Fibroblast of lung (primary cell): ENCODE data around the gene CPNE4. TPM values are rescaled to one million over a fixed set of nuclear protein-coding genes. Genes with fewer than 3 reads are reported as not detected.

Source experiments
- DNase-seq, 2 donors: peaks; one replicate each; pipeline versions ENCODE4 v3.0.0 to v3.0.0-alpha.2; 2010; ENCODE audit warnings: low read depth in 2 of 2
- H2AFZ ChIP-seq: 2 replicates; pipeline ENCODE4 v1.5.1; 2012; ENCODE audit warnings: low read length, control low read depth, inconsistent platforms
- H3K27ac ChIP-seq: 2 replicates; pipeline ENCODE4 v1.5.1; 2011; ENCODE audit warnings: low read length, control low read depth; ENCODE audit not compliant: insufficient read depth
- H3K27me3 ChIP-seq: 2 replicates; pipeline ENCODE4 v1.5.1; 2011; ENCODE audit warnings: mild to moderate bottlenecking, low read length; ENCODE audit not compliant: control insufficient read depth, insufficient read depth
- H3K36me3 ChIP-seq: 2 replicates; pipeline ENCODE4 v1.5.1; 2011; ENCODE audit warnings: low read length; ENCODE audit not compliant: control insufficient read depth, insufficient read depth
- H3K4me1 ChIP-seq: 2 replicates; pipeline ENCODE4 v1.5.1; 2011; ENCODE audit warnings: low read length; ENCODE audit not compliant: control insufficient read depth, insufficient read depth; ENCODE audit errors: extremely low read depth
- H3K4me2 ChIP-seq: 2 replicates; pipeline ENCODE4 v1.5.1; 2011; ENCODE audit warnings: low read length, control low read depth; ENCODE audit not compliant: insufficient read depth; ENCODE audit errors: extremely low read depth
- H3K4me3 ChIP-seq, 4 experiments: fragments of 200-600 bp in 1 of 4; sonication (generic) in 1 of 4; replicated peaks in 1 of 4; 2 replicates each; pipeline ENCODE4 v1.5.1; 2011 to 2016; ENCODE audit warnings: low read length in 4 of 4, low read depth in 3 of 4, mild to moderate bottlenecking in 3 of 4, control low read depth in 2 of 4, inconsistent platforms in 1 of 4, mixed read lengths in 1 of 4; ENCODE audit not compliant: insufficient read depth in 1 of 4; ENCODE audit errors: control extremely low read depth in 1 of 4
- H3K79me2 ChIP-seq: 2 replicates; pipeline ENCODE4 v1.5.1; 2012; ENCODE audit warnings: mild to moderate bottlenecking, low read length, inconsistent platforms; ENCODE audit not compliant: control insufficient read depth, insufficient read depth
- H3K9ac ChIP-seq: 2 replicates; pipeline ENCODE4 v1.5.1; 2011; ENCODE audit warnings: mild to moderate bottlenecking, low read length, control low read depth; ENCODE audit not compliant: insufficient read depth
- H3K9me3 ChIP-seq: 2 replicates; pipeline ENCODE4 v1.5.1; 2012; ENCODE audit warnings: low read depth, low read length; ENCODE audit not compliant: control insufficient read depth, insufficient read depth
- H4K20me1 ChIP-seq: 2 replicates; pipeline ENCODE4 v1.5.1; 2011; ENCODE audit warnings: low read length; ENCODE audit not compliant: control insufficient read depth, insufficient read depth; ENCODE audit errors: extremely low read depth
- CTCF ChIP-seq, 2 donors: IDR thresholded peaks in 1 of 2; conservative IDR thresholded peaks in 1 of 2; 1 replicate in 1 of 2; 2 replicates in 1 of 2; pipeline ENCODE4 v1.5.1; 2011 to 2012; ENCODE audit warnings: low read length in 2 of 2, control low read depth in 1 of 2, inconsistent platforms in 1 of 2, low read depth in 1 of 2, mild to moderate bottlenecking in 1 of 2
- EZH2 ChIP-seq: IDR thresholded peaks from 2 replicates; pipeline ENCODE4 v1.5.1; 2012; ENCODE audit warnings: low read length, control low read depth, mild to moderate bottlenecking; ENCODE audit errors: missing control alignments
- polyA plus RNA-seq, 2 donors: library from polyadenylated mRNA; depleted of rRNA in 1 of 2; stranded (reverse) in 1 of 2; unstranded in 1 of 2; fragments of >200 nt; gene quantifications; 2 replicates each; pipeline ENCODE4 v1.2.1, GENCODE V29; 2011 to 2012; ENCODE audit warnings: missing spikeins in 1 of 2
- total RNA-seq: library from RNA; depleted of rRNA; stranded (reverse); fragments of >200 nt; gene quantifications from 2 replicates; pipeline ENCODE4 v1.2.1, GENCODE V29; 2014

The CPNE4 gene
- total and polyA plus RNA-seq, 2 donors (not counting 1 experiment from before 2014, with no cell fraction given): 0.17 TPM; not detected in 1

- no peaks in the 10 kb centered on the region for H3K36me3 ChIP-seq
- no peak overlapping the region for H3K4me3 ChIP-seq
- no peak for DNase-seq
These were observed 428.9 kb downstream of the CPNE4 start for GRCh38 chr3:131605916-131606315.

GRCh38 chr3:131602011-131602779 lies 432.6 kb downstream of the CPNE4 start:
- Histone ChIP-seq H3K4me1 (no peaks in the 10 kb centered on the region), H2AFZ (no peak overlapping the region), H3K79me2 (no peaks in the 10 kb centered on the region), H3K4me2 (no peak overlapping the region), H3K27me3 (no peaks in the 10 kb centered on the region), H3K9ac (no peak overlapping the region), H3K27ac (no peak overlapping the region), H3K4me3 (no peak overlapping the region), H3K9me3 (no peaks in the 10 kb centered on the region), H4K20me1 (no peaks in the 10 kb centered on the region), H3K36me3 (no peaks in the 10 kb centered on the region)
- DNase-seq: no peak
- TF ChIP-seq CTCF (conservative IDR thresholded peaks at IDR 0.05 in 1 of 2, IDR thresholded peaks at IDR 0.05 in 1 of 2; ENCODE audit: low read depth in 1 of 2, low read length in 2 of 2) (no peak), EZH2 (no peak)

More at GRCh38 chr3:131605916-131606315, 428.9 kb downstream of the CPNE4 start:
- TF ChIP-seq CTCF (conservative IDR thresholded peaks at IDR 0.05 in 1 of 2, IDR thresholded peaks at IDR 0.05 in 1 of 2; ENCODE audit: low read depth in 1 of 2, low read length in 2 of 2) (no peak), EZH2 (no peak)
- no peaks in the 10 kb centered on the region for H3K27me3 ChIP-seq
- H3K9ac ChIP-seq: no peak overlapping the region
- no peak overlapping the region for H2AFZ ChIP-seq
- H3K4me2 ChIP-seq: no peak overlapping the region
- H4K20me1 ChIP-seq: no peaks in the 10 kb centered on the region
- H3K27ac ChIP-seq: no peak overlapping the region
- H3K9me3 ChIP-seq: no peaks in the 10 kb centered on the region
- no peaks in the 10 kb centered on the region for H3K4me1 ChIP-seq
- H3K79me2 ChIP-seq: no peaks in the 10 kb centered on the region

DNA sequence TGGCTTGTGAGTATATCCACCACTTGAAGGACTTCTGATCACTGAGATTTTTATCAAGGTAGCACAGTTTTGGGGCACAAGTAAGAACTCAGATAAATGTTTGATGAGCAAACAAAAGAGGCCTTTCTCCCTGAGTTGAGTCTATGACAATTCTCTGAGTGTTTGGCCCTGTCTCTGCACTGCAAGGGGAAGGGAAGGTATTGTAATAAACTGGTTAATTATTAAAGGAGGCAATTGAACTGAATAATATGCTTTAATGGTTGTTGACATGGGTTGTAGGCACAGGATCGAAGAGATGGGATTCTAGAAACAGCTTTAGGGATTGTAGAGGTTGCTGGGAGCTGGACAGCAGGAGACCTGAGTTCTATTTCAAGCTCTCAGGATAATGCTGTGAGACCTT lies 437.0 kb downstream of the CPNE4 start:
- TF ChIP-seq CTCF (conservative IDR thresholded peaks at IDR 0.05 in 1 of 2, IDR thresholded peaks at IDR 0.05 in 1 of 2; ENCODE audit: low read depth in 1 of 2, low read length in 2 of 2) (no peak), EZH2 (no peak)
- Histone ChIP-seq H3K9ac (no peak overlapping the region), H3K79me2 (no peaks in the 10 kb centered on the region), H3K4me2 (no peak overlapping the region), H2AFZ (no peak overlapping the region), H3K4me1 (no peaks in the 10 kb centered on the region), H3K27ac (no peak overlapping the region), H3K36me3 (no peaks in the 10 kb centered on the region), H4K20me1 (no peaks in the 10 kb centered on the region), H3K4me3 (no peak overlapping the region), H3K9me3 (no peaks in the 10 kb centered on the region), H3K27me3 (no peaks in the 10 kb centered on the region)
- no peak for DNase-seq
